PFSK-1 (cell line): ENCODE measurements around the gene EIF4E.

ENCODE experiments used
- POLR2AphosphoS5 ChIP-seq: IDR thresholded peaks from 2 replicates; pipeline ENCODE4 v1.6.1; 2012; ENCODE audit warnings: low read depth, mild to moderate bottlenecking, control low read depth, low read length, moderate library complexity
- SIN3A ChIP-seq: IDR thresholded peaks from 2 replicates; pipeline ENCODE4 v1.6.1; 2012; ENCODE audit warnings: mild to moderate bottlenecking, low read length, moderate library complexity, borderline replicate concordance; ENCODE audit not compliant: insufficient read depth
- TAF1 ChIP-seq: IDR thresholded peaks from 2 replicates; pipeline ENCODE4 v1.6.1; 2012; ENCODE audit warnings: low read length, control low read depth, borderline replicate concordance; ENCODE audit not compliant: insufficient read depth
- TF ChIP-seq, protein P1 (sequence below), 2 experiments: IDR thresholded peaks; 2 replicates each; pipeline versions ENCODE4 v1.6.1 to v1.8.0; 2011 to 2012; ENCODE audit warnings: low read depth in 2 of 2, low read length in 2 of 2, control low read depth in 1 of 2, inconsistent platforms in 1 of 2, mild to moderate bottlenecking in 1 of 2, moderate library complexity in 1 of 2; ENCODE audit not compliant: insufficient read depth in 1 of 2

DNA sequence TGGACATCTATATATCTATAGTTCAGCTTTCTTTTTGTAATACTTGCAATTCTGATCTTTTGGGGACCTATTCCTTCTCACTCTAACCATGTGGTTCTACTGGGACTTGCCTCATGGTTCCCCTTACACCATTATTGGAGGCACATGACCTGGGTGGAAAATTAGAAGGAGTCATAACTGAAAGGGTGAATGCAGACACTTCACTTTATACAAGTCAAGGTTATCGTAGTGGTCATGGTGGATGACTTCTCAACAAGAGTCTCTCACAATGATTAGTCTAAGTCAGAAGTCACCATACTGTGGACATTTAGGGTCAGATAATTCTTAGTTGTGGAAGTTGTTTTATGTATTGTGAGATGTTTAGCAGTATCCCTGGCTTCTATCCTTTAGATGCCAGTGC, 10.5 kb upstream of the EIF4E start:
- TF ChIP-seq SIN3A: no peak
- TF ChIP-seq, protein P1, sequence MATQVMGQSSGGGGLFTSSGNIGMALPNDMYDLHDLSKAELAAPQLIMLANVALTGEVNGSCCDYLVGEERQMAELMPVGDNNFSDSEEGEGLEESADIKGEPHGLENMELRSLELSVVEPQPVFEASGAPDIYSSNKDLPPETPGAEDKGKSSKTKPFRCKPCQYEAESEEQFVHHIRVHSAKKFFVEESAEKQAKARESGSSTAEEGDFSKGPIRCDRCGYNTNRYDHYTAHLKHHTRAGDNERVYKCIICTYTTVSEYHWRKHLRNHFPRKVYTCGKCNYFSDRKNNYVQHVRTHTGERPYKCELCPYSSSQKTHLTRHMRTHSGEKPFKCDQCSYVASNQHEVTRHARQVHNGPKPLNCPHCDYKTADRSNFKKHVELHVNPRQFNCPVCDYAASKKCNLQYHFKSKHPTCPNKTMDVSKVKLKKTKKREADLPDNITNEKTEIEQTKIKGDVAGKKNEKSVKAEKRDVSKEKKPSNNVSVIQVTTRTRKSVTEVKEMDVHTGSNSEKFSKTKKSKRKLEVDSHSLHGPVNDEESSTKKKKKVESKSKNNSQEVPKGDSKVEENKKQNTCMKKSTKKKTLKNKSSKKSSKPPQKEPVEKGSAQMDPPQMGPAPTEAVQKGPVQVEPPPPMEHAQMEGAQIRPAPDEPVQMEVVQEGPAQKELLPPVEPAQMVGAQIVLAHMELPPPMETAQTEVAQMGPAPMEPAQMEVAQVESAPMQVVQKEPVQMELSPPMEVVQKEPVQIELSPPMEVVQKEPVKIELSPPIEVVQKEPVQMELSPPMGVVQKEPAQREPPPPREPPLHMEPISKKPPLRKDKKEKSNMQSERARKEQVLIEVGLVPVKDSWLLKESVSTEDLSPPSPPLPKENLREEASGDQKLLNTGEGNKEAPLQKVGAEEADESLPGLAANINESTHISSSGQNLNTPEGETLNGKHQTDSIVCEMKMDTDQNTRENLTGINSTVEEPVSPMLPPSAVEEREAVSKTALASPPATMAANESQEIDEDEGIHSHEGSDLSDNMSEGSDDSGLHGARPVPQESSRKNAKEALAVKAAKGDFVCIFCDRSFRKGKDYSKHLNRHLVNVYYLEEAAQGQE (IDR thresholded peaks at IDR 0.05; ENCODE audit: insufficient read depth in 1 of 2, low read depth in 2 of 2, low read length in 2 of 2): no peak
- no peak for TF ChIP-seq POLR2AphosphoS5
- no peak for TF ChIP-seq TAF1
